OCI-M1 (cell line): ENCODE results near the gene IST1.
A peak's percentile ranks its signal among the peaks of the same experiment; 100 is the strongest.
"Not testable (repeated sequence)": the region's sequence is repeated elsewhere in the genome, so short reads cannot be mapped to it uniquely, and the experiment has no call there.

Experiments used
- DNase-seq: peaks from one replicate; lab custom pipeline; 2025; lab: John Stamatoyannopoulos, UW

Gene IST1

DNA sequence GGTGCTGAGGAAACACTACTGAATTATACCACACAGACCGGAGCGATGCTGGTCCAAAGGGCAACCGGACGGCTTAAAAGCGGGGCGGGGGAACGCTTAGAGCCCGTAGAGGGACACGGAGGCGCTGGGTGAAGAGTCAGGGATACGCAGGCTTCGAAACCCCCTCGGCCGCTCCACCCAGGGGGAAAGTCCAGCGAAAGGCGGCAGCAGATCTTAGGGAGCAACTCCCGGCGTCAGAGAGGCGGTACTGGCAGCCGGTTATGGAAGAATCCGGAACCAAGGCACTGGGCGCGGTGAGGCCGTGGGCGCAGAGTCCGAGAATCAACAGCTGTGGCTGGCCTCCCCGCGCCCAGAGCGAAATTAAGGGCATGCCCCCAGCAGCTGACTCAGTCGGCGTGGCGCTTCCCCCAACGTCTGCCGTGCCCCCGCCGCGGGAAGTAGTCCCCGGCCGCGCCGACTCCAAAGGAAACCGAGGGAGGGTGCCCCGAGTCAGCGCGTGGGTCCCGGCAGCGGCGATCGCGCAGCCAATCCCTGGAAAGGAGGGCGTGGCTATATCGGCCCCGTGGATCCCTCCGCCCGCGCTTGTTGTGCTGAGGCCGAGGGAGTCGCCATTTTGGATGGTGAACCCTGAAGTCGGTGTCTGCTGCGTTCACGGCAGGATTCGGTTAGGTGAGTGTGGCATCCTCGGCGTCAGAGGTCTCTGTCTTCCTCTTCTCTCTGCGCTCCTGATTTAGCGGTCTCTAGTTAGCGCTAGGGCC lies at the start of gene IST1:
IST1 (plus strand) TSS at position 611 of the 758 bp plus-strand sequence. CDS start 20,110 bp downstream, outside the sequence.
- DNase-seq = peak; percentile 98

DNA sequence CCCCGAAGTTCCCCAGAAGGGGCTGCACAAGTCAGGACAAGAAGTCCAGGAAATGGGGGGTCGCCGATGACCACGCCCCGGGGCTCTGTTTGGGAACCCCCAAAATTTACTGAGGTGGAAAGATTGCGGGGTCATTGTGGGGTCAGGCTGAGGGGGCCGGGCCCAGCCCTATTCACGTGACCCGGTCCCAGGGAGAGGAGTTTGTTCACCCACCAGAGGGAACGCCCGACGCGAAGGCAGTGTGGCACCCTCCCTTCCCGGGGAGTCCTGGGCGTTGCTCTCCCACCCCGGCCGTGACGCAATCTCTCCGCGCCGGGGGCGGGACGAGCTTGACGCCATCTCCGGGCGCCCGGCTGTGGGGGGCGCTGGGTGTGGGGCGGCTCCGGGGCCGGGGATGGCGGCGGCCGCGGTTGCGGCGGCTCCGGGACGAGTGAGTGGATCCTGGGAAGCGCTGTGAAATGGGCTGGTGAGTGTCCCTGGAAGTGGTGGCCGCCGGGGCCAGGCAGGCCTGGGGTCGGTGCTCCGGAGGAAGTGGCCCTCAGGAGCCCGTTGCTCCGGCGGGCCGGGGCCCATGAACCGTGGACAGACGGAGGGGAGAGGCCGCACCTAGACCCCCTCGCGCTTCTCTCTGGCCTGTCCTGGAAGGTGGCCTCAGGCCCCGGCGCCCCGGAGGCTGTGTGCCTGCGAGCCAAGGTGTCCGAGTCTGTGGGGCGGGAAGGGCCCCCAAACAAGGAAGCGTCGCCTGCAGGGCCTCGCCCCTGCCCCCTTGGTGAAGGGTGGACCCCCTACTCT lies 49.5 kb upstream of the IST1 start, which contains the start of gene ATXN1L:
ATXN1L (plus strand) TSS at position 338 of the 792 bp plus-strand sequence. CDS start 3,765 bp downstream, outside the sequence.
- DNase-seq = peak; percentile 95

DNA sequence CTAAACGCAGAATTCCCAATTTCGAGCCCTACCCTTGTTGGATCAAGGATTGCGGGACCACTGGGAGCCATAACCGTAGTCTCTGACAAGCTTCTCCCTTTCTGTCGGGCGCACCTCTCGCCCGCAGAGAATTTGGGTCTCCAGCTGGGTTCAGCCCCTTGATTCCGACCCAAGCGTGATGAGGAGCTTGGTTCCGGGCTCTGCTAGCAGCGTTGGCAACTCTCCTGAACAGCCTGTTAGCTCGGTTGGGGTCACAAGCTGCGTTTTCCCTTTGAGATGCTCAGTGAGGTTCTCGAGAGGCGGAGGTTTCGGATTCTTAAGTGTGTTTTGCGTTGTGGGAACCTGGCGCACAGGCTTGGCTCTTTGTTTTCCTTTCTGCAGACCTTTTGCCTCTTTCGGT lies 48.9 kb upstream of the IST1 start:
- peak; percentile 16 for DNase-seq

- DNase-seq = no peak
Observed at GRCh38 chr16:71847096-71847495, 48.2 kb upstream of the IST1 start.

DNA sequence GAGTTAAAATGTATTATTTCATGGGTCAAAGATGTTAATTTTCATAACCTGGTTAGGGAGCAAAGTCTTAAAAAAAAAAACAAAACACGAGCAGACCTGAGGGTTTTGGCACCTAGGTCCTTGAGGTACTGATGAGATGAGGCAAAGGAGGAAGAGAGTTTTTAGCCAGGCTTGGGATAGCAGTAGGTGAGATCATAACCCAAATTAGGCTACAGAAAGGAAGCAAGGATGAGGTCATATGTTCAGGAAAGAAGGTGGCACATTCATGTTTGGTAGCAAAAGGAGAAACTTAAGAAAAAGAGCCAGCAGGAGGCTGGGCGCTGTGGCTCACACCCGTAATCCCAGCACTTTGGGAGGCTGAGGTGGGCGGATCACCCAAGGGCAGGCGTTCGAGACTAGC lies 46.7 kb upstream of the IST1 start:
- DNase-seq = no peak

GRCh38 chr16:71851746-71852145 lies 43.6 kb upstream of the IST1 start:
- no peak for DNase-seq

GRCh38 chr16:71852158-71852557 lies 43.2 kb upstream of the IST1 start:
- DNase-seq = no peak

GRCh38 chr16:71852561-71852960 lies 42.8 kb upstream of the IST1 start:
- DNase-seq = no peak

DNA sequence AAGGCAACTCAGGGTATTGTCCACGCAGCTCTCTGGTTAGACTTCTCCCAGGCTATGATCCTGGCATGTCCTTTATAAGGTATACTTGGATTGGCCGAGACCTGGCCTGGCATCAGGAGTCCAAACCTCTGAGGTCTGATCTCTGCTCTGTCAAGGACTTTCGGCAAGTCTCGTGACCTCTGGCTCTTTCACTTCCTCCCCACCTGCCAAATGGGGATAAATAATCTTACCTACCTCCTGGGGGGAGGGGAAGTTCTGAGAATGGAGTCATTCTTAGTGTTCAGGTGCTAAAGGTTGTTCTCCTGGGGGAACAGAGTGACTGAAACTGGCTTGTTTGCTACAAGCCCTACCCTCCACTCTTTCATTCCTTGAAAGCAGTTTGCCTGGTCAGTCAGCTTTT lies 41.9 kb upstream of the IST1 start:
- DNase-seq = no peak

DNA sequence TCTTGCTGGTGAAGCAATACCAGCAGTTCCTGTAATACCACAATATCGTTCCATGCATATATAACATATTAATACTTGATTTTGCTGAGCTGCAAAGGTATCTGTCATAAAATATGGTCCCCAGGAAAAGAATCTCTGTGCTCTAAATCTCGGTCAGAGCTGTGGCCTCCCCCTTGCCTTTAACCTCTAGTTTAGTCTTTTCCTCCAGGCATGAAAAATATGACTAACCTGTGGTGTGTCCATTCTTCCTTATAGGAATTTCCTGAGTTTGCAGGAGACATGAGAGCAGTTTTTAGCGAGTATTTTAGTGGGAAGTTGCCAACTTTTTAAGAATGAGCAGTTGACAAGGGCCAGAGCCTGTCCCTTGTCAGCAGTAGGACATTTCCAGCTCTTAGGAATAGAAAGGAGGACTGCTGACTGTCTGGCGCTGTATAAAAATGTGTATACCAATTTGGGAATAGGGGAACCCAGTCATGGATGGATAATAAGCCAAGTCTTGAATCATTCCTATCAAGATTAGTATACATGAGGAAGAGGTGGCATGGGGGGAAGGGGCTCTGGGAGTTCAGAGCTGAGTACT lies 40.9 kb upstream of the IST1 start:
- no peak for DNase-seq

DNA sequence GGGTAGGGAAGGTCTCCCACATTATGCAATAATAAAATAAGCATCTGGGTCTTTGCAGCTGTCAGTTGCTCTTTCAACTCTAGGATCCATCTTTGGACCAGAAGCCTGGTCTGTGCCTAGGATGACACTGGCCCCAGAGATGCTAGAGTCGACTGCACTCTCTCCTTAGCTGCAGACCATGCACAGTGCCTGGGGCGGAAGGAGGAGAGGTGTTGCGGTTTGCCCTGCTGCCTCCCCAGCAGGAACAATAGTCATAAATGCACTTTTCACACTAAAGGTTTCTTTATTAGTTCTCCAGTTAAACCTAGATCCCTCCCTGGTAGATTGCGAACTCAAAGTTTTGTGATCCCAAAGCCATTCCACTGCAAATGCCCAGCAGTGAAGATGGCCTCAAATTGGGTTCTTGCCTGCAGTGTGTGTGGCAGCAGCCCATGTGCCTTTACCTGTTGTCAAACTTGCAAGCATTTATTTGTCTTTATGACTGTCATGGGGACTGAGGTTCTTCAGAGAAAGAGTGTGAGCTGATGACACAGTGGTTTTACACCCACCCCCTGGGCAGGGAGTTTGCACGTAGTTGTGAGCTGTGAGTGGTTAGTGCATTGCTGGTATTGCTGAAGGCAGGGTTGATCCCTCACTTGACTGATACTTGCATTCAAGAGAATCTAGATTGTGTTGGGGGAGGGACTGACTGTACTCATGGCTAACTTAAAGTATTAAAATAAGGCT lies 39.2 kb upstream of the IST1 start:
- no peak for DNase-seq

- DNase-seq = no peak
Observed at GRCh38 chr16:71859762-71860521, 35.4 kb upstream of the IST1 start.

DNA sequence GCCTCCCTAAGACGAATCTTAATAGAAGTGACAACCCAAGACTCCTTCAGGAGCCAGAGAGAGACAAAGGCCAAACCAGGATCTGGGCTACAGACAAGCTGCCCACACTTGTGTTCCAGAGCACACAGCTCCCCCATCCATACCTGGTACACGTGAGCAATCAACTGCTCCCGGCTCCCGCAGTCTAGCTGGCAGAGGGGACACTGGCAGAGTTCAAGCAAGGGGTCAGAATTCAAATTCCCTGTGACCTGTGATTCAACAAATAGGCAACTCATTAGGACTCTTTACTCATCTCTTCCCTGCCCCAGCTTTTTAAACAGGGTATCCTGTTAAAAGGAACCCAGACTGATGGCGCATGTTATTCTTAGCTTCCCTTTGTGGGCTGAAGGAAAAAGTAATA lies 31.3 kb upstream of the IST1 start:
- no peak for DNase-seq

GRCh38 chr16:71865173-71865863 lies 30.0 kb upstream of the IST1 start:
- no peak for DNase-seq

DNA sequence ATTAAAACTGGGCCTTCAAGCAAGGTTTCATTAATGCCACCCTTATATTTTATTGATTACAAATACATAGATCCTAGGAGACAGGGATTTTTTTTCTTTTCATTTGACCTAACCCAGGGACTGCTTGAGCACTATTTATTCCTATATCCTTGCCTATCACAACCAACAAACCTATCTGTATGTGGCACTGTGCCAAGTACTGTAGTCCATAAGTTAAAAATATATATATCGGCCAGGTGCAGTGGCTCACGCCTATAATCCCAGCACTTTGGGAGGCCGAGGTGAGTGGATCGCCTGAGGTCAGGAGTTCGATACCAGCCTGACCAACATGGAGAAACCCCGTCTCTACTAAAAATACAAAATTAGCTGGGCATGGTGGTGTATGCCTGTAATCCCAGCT lies 28.2 kb upstream of the IST1 start:
- not testable (repeated sequence) for DNase-seq

- DNase-seq = no peak
Observed at GRCh38 chr16:71867939-71868338, 27.4 kb upstream of the IST1 start.

DNA sequence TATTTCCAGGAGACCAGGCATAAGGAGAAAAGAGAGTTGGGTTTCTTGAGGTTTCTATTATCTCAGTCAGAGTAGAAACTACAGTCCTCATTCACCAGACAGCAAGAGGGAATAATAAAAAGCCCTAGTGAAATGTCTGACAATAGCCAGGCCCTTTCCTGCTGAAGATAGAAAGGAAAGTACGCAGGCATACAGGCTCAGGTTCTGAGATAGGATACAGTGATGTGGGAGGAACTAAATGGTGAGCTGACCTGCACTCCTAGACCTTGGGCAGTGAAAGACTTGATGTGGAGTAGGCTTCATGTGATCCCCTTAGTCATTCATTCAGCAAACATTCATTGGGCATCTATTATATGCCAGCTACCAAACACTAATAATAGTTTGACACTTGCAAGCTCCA lies 26.2 kb upstream of the IST1 start:
- DNase-seq = no peak

GRCh38 chr16:71870818-71871217 lies 24.5 kb upstream of the IST1 start:
- DNase-seq = no peak

DNA sequence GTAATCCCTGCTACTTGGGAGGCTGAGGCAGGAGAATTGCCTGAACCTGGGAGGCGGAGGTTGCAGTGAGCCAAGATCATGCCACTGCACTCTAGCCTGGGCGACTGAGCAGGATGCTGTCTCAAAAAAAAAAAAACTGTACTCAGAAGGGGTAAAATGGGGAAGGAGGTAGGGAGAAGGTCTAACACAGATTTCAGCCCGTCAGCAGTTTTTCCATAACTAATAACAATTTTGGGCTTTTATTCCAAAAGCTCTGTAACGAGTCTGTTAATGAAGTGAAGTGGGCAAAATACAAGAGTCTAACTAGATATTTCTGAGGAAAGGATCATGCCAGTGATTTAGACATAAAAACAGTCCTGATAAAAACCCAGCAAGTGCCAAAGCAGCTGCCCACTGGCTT lies 22.1 kb upstream of the IST1 start:
- no peak for DNase-seq

DNA sequence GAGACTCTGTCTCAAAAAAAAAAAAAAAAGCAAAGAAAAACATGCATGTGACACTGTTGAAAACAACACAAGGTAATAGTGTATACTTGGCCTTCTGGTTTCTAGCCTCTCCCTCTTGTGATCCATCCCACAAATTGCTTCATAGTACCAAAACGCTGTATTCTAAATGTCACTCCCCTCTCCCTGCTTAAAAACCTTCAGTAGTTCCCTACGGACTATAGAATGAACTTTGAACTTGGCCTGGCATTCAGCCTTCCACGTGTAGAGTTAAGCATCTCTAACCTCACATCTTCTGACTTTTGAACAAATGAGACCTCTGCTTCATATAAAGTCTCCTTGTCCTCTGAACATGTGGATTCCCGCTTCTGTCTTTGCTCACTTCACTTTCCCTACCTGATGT lies 16.4 kb upstream of the IST1 start:
- no peak for DNase-seq

DNA sequence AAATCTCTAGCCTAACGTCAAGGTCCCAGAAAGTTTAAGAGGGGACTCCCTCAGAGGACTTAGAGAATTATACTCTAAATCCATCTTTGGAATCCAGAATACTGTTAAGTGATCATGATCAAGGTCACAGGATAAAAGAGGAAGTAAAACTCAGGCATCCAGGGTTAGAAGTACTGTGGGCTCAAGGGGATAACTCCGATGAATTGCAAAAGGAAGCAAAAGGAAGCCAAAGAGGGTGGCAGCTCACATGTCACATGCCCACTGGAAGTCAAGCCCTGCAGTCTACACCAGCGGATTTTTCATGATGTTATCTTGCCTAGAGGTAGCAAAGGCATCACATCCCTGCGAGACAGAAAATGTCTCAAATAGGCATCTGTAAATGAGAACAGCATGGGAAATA lies 15.2 kb upstream of the IST1 start:
- peak; percentile 61 for DNase-seq
